Gastroesophageal sphincter (tissue), 3 donors: ENCODE results near the gene SPATA7.

Experiments used
- CTCF ChIP-seq, 4 experiments: fragments of 200-600 bp in 2 of 4; fragments of 450-650 bp in 2 of 4; sonication (generic) in 1 of 4; IDR thresholded peaks; one replicate each; pipeline ENCODE4 v1.5.1; 2017 to 2019; ENCODE audit warnings: antibody characterized with exemption in 4 of 4, mild to moderate bottlenecking in 2 of 4, moderate library complexity in 2 of 4
- POLR2AphosphoS5 ChIP-seq: sonication (generic); formaldehyde crosslinking; IDR thresholded peaks from one replicate; pipeline ENCODE4 v1.6.1; 2017; ENCODE audit warnings: antibody characterized with exemption

GRCh38 chr14:88481059-88481458 is 95.6 kb downstream of the SPATA7 start:
- TF ChIP-seq CTCF (IDR thresholded peaks at IDR 0.05), result no peak
- TF ChIP-seq POLR2AphosphoS5, result no peak
